K562 (cell line): ENCODE data around the gene HMGB2. TPM values are rescaled to one million over a fixed set of nuclear protein-coding genes. Genes with fewer than 3 reads are reported as not detected.

Source experiments
- ARHGAP35 ChIP-seq: fragments of 450-650 bp; IDR thresholded peaks from 2 replicates; pipeline ENCODE4 v1.6.1; 2018; ENCODE audit not compliant: partially characterized antibody
- ARID1B ChIP-seq: fragments of 450-650 bp; IDR thresholded peaks from 2 replicates; pipeline ENCODE4 v1.6.1; 2016; ENCODE audit warnings: antibody characterized with exemption, mild to moderate bottlenecking, inconsistent platforms
- BDP1 ChIP-seq: IDR thresholded peaks from 3 replicates; pipeline ENCODE4 v1.6.1; 2011; ENCODE audit not compliant: insufficient read length, insufficient read depth
- CBX5 ChIP-seq: IDR thresholded peaks from 2 replicates; pipeline ENCODE4 v1.6.1; 2014; ENCODE audit warnings: low read depth, borderline replicate concordance
- IFI16 ChIP-seq: fragments of 250-450 bp; sonication (Bioruptor Pico); IDR thresholded peaks from 2 replicates; pipeline ENCODE4 v2.1.2; 2022; ENCODE audit warnings: mild to moderate bottlenecking, inconsistent platforms
- MCM2 ChIP-seq: fragments of 450-650 bp; IDR thresholded peaks from 2 replicates; pipeline ENCODE4 v1.6.1; 2017; ENCODE audit warnings: low read depth, mild to moderate bottlenecking
- NUFIP1 ChIP-seq: fragments of 450-650 bp; IDR thresholded peaks from 2 replicates; pipeline ENCODE4 v1.6.1; 2018; ENCODE audit not compliant: partially characterized antibody
- PHTF2 ChIP-seq: fragments of 250-450 bp; sonication (Bioruptor Pico); IDR thresholded peaks from 2 replicates; pipeline ENCODE4 v1.5.0; 2021; ENCODE audit warnings: mild to moderate bottlenecking
- RNF2 ChIP-seq: sonication (generic); IDR thresholded peaks from 2 replicates; pipeline ENCODE4 v1.6.1; 2016
- TAF9B ChIP-seq: fragments of 450-650 bp; IDR thresholded peaks from 2 replicates; pipeline ENCODE4 v1.6.1; 2018; ENCODE audit warnings: mild to moderate bottlenecking; ENCODE audit not compliant: partially characterized antibody
- ZNF24 ChIP-seq: fragments of 450-650 bp; IDR thresholded peaks from 2 replicates; pipeline ENCODE4 v1.6.1; 2016
- polyA plus RNA-seq, 8 experiments: library from polyadenylated mRNA; depleted of rRNA in 4 of 8; stranded (reverse) in 5 of 8; unstranded in 3 of 8; fragments of >200 nt; fragmentation: Nextera tagmentation in 2 of 8; fragmentation: Illumina TruSeq in 1 of 8; extraction: Ambion mirVana in 2 of 8; extraction: Trizol in 1 of 8; gene quantifications; 2 replicates each; pipeline versions ENCODE4 v1.2.1 to v1.2.3, GENCODE V29; 2011 to 2014; ENCODE audit warnings: inconsistent platforms in 1 of 8, missing spikeins in 1 of 8
- total RNA-seq, 7 experiments: library from RNA; depleted of rRNA in 6 of 7; stranded (reverse); fragments of >200 nt in 6 of 7; fragmentation: Illumina TruSeq in 2 of 7; extraction: Trizol in 2 of 7; gene quantifications; 2 replicates each; pipeline versions ENCODE4 v1.2.1 to v1.2.3, GENCODE V29; 2011 to 2021; ENCODE audit warnings: low replicate concordance in 1 of 7
- TF ChIP-seq, protein P1 (sequence below): fragments of 450-650 bp; formaldehyde crosslinking; IDR thresholded peaks from 2 replicates; pipeline ENCODE4 v1.4.0; 2020; ENCODE audit warnings: mild to moderate bottlenecking, moderate library complexity
- TF ChIP-seq, protein P2 (sequence below): fragments of 450-650 bp; IDR thresholded peaks from 2 replicates; pipeline ENCODE4 v1.6.1; 2016; ENCODE audit warnings: mild to moderate bottlenecking, moderate library complexity
- TF ChIP-seq, protein P3 (sequence below): sonication (generic); formaldehyde crosslinking; IDR thresholded peaks from 2 replicates; pipeline ENCODE4 v1.8.0; 2022; ENCODE audit warnings: mild to moderate bottlenecking, missing genetic modification reagents

The HMGB2 gene
- total and polyA plus RNA-seq, 9 of the 15 experiments (the other 6 are each of a cell fraction or from before 2014, with no cell fraction given) = 309 to 822 (median 626) TPM

DNA sequence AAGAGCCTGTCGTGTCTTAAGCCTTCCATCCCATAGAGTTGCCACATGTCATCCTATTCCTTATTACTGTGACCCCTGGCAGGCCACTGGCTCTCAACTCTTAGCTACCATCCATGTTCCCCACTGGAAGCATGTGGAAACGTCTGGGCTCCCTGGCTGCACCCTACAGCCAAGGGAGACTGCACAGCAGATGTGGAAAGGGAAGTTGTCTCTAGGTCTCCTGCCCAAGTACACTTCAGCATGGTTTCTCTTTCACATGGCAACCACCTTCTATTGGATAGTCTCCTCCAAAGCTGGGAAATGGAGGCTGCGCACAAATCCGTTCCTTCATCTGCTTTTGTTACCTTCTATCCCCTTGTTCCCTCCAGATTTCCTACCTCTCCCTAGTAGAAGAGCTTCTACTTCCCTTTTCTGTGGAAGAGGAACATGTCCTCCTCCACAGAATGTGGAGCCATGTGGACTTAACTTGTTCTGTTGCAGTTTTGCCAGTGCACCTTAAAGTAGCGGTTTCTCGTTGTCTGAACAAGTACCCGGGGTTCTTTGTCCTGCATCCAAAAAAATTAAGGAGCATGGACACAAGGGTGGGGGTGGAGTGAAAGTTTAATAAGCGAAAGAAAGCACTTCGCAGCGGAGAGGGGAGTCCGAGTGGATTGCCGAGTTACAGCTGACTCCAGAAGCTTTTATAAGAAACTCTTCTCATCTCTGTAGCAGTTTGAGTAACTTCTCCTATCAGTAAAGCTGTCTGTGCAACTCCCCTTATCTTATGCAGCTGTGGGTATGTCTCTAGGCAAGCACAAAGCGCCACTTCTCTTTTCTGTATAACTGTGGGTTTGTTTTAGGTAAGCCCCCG, 52.5 kb downstream of the HMGB2 start (continued):
- TF ChIP-seq, protein P1, sequence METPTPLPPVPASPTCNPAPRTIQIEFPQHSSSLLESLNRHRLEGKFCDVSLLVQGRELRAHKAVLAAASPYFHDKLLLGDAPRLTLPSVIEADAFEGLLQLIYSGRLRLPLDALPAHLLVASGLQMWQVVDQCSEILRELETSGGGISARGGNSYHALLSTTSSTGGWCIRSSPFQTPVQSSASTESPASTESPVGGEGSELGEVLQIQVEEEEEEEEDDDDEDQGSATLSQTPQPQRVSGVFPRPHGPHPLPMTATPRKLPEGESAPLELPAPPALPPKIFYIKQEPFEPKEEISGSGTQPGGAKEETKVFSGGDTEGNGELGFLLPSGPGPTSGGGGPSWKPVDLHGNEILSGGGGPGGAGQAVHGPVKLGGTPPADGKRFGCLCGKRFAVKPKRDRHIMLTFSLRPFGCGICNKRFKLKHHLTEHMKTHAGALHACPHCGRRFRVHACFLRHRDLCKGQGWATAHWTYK = no peak
- TF ChIP-seq MCM2 (no peak), TAF9B (no peak), ARHGAP35 (no peak), NUFIP1 (no peak), BDP1 (no peak), ARID1B (peak; percentile 85), PHTF2 (no peak), RNF2 (no peak), ZNF24 (no peak), CBX5 (no peak), IFI16 (CRISPR knock-in tag) (no peak)
- TF ChIP-seq, protein P2, sequence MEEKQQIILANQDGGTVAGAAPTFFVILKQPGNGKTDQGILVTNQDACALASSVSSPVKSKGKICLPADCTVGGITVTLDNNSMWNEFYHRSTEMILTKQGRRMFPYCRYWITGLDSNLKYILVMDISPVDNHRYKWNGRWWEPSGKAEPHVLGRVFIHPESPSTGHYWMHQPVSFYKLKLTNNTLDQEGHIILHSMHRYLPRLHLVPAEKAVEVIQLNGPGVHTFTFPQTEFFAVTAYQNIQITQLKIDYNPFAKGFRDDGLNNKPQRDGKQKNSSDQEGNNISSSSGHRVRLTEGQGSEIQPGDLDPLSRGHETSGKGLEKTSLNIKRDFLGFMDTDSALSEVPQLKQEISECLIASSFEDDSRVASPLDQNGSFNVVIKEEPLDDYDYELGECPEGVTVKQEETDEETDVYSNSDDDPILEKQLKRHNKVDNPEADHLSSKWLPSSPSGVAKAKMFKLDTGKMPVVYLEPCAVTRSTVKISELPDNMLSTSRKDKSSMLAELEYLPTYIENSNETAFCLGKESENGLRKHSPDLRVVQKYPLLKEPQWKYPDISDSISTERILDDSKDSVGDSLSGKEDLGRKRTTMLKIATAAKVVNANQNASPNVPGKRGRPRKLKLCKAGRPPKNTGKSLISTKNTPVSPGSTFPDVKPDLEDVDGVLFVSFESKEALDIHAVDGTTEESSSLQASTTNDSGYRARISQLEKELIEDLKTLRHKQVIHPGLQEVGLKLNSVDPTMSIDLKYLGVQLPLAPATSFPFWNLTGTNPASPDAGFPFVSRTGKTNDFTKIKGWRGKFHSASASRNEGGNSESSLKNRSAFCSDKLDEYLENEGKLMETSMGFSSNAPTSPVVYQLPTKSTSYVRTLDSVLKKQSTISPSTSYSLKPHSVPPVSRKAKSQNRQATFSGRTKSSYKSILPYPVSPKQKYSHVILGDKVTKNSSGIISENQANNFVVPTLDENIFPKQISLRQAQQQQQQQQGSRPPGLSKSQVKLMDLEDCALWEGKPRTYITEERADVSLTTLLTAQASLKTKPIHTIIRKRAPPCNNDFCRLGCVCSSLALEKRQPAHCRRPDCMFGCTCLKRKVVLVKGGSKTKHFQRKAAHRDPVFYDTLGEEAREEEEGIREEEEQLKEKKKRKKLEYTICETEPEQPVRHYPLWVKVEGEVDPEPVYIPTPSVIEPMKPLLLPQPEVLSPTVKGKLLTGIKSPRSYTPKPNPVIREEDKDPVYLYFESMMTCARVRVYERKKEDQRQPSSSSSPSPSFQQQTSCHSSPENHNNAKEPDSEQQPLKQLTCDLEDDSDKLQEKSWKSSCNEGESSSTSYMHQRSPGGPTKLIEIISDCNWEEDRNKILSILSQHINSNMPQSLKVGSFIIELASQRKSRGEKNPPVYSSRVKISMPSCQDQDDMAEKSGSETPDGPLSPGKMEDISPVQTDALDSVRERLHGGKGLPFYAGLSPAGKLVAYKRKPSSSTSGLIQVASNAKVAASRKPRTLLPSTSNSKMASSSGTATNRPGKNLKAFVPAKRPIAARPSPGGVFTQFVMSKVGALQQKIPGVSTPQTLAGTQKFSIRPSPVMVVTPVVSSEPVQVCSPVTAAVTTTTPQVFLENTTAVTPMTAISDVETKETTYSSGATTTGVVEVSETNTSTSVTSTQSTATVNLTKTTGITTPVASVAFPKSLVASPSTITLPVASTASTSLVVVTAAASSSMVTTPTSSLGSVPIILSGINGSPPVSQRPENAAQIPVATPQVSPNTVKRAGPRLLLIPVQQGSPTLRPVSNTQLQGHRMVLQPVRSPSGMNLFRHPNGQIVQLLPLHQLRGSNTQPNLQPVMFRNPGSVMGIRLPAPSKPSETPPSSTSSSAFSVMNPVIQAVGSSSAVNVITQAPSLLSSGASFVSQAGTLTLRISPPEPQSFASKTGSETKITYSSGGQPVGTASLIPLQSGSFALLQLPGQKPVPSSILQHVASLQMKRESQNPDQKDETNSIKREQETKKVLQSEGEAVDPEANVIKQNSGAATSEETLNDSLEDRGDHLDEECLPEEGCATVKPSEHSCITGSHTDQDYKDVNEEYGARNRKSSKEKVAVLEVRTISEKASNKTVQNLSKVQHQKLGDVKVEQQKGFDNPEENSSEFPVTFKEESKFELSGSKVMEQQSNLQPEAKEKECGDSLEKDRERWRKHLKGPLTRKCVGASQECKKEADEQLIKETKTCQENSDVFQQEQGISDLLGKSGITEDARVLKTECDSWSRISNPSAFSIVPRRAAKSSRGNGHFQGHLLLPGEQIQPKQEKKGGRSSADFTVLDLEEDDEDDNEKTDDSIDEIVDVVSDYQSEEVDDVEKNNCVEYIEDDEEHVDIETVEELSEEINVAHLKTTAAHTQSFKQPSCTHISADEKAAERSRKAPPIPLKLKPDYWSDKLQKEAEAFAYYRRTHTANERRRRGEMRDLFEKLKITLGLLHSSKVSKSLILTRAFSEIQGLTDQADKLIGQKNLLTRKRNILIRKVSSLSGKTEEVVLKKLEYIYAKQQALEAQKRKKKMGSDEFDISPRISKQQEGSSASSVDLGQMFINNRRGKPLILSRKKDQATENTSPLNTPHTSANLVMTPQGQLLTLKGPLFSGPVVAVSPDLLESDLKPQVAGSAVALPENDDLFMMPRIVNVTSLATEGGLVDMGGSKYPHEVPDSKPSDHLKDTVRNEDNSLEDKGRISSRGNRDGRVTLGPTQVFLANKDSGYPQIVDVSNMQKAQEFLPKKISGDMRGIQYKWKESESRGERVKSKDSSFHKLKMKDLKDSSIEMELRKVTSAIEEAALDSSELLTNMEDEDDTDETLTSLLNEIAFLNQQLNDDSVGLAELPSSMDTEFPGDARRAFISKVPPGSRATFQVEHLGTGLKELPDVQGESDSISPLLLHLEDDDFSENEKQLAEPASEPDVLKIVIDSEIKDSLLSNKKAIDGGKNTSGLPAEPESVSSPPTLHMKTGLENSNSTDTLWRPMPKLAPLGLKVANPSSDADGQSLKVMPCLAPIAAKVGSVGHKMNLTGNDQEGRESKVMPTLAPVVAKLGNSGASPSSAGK = peak; percentile 54; the same call in 1 of the 2 replicates
- TF ChIP-seq, protein P3, sequence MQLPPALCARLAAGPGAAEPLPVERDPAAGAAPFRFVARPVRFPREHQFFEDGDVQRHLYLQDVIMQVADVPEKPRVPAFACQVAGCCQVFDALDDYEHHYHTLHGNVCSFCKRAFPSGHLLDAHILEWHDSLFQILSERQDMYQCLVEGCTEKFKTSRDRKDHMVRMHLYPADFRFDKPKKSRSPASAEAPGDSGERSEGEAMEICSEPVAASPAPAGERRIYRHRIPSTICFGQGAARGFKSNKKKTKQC (CRISPR knock-in tag) = no peak
